Spleen (tissue), 7 donors: ENCODE measurements around the gene PPP1R15B.
A peak's percentile ranks its signal among the peaks of the same experiment; 100 is the strongest.

Experiments
- CTCF ChIP-seq, 11 experiments: fragments of 200-600 bp in 7 of 11; fragments of 450-650 bp in 4 of 11; sonication (generic) in 4 of 11; IDR thresholded peaks in 8 of 11; conservative IDR thresholded peaks in 3 of 11; 1 replicate in 7 of 11; 2 replicates in 4 of 11; pipeline versions ENCODE4 v1.4.0 to v1.8.0; 2016 to 2021; ENCODE audit warnings: antibody characterized with exemption in 11 of 11, inconsistent platforms in 4 of 11, mild to moderate bottlenecking in 1 of 11
- POLR2A ChIP-seq, 3 donors: fragments of 450-650 bp; IDR thresholded peaks; one replicate each; pipeline ENCODE4 v1.5.1; 2017; ENCODE audit warnings: antibody characterized with exemption in 3 of 3, mild to moderate bottlenecking in 1 of 3
- POLR2AphosphoS5 ChIP-seq, 3 donors: sonication (generic); formaldehyde crosslinking; IDR thresholded peaks; one replicate each; pipeline ENCODE4 v1.5.1; 2017; ENCODE audit warnings: antibody characterized with exemption in 3 of 3
- donor health status: DM: no; HTN: no; CAD: no; lungs with moderate emphysema.
- donor health status: DM: no; HTN: no; CAD: no.
- donor health status: DM: no; HTN: no; CAD: no.

- TF ChIP-seq POLR2A (IDR thresholded peaks at IDR 0.05) = peak in 2 of 3 donors; percentile 17 to 83
- TF ChIP-seq CTCF (IDR thresholded peaks at IDR 0.05 in 8 of 11, conservative IDR thresholded peaks at IDR 0.05 in 3 of 11) = peak in 3 of 11 experiments; percentile 2 to 29 (median 21)
- TF ChIP-seq POLR2AphosphoS5 (IDR thresholded peaks at IDR 0.05) = peak; percentile 94 to 98 (median 96)
Observed at GRCh38 chr1:204411451-204412204, at the start of gene PPP1R15B.
